Gastrocnemius medialis (tissue), 4 donors: ENCODE data around the gene KIF17.

Experiments used
- POLR2A ChIP-seq, 2 donors: fragments of 450-650 bp; IDR thresholded peaks; one replicate each; pipeline ENCODE4 v1.6.1; 2017; ENCODE audit warnings: antibody characterized with exemption in 2 of 2, mild to moderate bottlenecking in 2 of 2, moderate library complexity in 2 of 2
- TF ChIP-seq, protein P1 (sequence below), 5 experiments: fragments of 450-650 bp in 3 of 5; fragments of 200-600 bp in 2 of 5; sonication (generic) in 2 of 5; IDR thresholded peaks in 4 of 5; conservative IDR thresholded peaks in 1 of 5; 1 replicate in 4 of 5; 2 replicates in 1 of 5; pipeline ENCODE4 v1.5.1; 2016 to 2019; ENCODE audit warnings: antibody characterized with exemption in 5 of 5, mild to moderate bottlenecking in 3 of 5, moderate library complexity in 3 of 5

DNA sequence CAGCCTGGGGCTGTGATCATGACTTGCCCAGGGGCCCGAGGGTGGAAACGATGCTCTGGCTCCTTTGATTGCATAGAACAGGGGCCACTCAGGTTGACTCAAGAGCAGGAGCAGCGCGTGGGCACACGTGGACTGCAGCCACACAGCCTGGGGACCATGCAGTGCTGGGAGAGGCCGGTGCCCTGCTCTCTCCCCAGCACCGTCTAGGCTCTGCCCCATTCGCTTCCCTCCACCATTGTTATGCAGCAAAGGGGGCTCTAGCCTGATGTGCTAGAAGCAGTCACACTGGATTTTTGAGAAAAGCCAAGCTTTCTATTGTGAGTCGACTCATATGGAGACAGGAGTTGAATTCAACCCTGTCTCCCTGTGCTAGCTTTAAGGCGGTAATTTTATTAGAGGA is 75.8 kb downstream of the KIF17 start:
- TF ChIP-seq, protein P1, sequence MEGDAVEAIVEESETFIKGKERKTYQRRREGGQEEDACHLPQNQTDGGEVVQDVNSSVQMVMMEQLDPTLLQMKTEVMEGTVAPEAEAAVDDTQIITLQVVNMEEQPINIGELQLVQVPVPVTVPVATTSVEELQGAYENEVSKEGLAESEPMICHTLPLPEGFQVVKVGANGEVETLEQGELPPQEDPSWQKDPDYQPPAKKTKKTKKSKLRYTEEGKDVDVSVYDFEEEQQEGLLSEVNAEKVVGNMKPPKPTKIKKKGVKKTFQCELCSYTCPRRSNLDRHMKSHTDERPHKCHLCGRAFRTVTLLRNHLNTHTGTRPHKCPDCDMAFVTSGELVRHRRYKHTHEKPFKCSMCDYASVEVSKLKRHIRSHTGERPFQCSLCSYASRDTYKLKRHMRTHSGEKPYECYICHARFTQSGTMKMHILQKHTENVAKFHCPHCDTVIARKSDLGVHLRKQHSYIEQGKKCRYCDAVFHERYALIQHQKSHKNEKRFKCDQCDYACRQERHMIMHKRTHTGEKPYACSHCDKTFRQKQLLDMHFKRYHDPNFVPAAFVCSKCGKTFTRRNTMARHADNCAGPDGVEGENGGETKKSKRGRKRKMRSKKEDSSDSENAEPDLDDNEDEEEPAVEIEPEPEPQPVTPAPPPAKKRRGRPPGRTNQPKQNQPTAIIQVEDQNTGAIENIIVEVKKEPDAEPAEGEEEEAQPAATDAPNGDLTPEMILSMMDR (IDR thresholded peaks at IDR 0.05 in 4 of 5, conservative IDR thresholded peaks at IDR 0.05 in 1 of 5), result no peak
- TF ChIP-seq POLR2A (IDR thresholded peaks at IDR 0.05), result no peak
